H9 (cell line): ENCODE data around the gene RGS14. TPM values are rescaled to one million over a fixed set of nuclear protein-coding genes. Genes with fewer than 3 reads are reported as not detected.

Source experiments
- DNase-seq: peaks from one replicate; pipeline ENCODE4 v3.0.0-alpha.2; 2017
- H2AFZ ChIP-seq: one replicate; pipeline ENCODE4 v1.6.1; 2013; ENCODE audit warnings: mild to moderate bottlenecking, low read length, control low read depth, moderate library complexity
- H2AK5ac ChIP-seq: 2 replicates; pipeline ENCODE4 v1.6.1; 2013; ENCODE audit warnings: low read length, control low read depth, mixed read lengths; ENCODE audit not compliant: insufficient read length
- H2BK120ac ChIP-seq: one replicate; pipeline ENCODE4 v1.6.1; 2013; ENCODE audit warnings: low read depth, mild to moderate bottlenecking, low read length, control low read depth, inconsistent platforms; ENCODE audit not compliant: poor library complexity, severe bottlenecking
- H2BK12ac ChIP-seq: 2 replicates; pipeline ENCODE4 v1.6.1; 2013; ENCODE audit warnings: low read length, control low read depth, mixed read lengths, low read depth; ENCODE audit not compliant: insufficient read length
- H2BK15ac ChIP-seq: 2 replicates; pipeline ENCODE4 v1.6.1; 2013; ENCODE audit warnings: low read depth, low read length, control low read depth
- H2BK20ac ChIP-seq: one replicate; pipeline ENCODE4 v1.6.1; 2013; ENCODE audit warnings: low read depth, mild to moderate bottlenecking, low read length, control low read depth, inconsistent platforms; ENCODE audit not compliant: poor library complexity, severe bottlenecking
- H2BK5ac ChIP-seq: 2 replicates; pipeline ENCODE4 v1.6.1; 2013; ENCODE audit warnings: low read length, control low read depth, mixed read lengths; ENCODE audit not compliant: insufficient read length
- H3K14ac ChIP-seq: 2 replicates; pipeline ENCODE4 v1.6.1; 2013; ENCODE audit warnings: low read length, control low read depth; ENCODE audit not compliant: insufficient read depth
- H3K18ac ChIP-seq: 2 replicates; pipeline ENCODE4 v1.6.1; 2013; ENCODE audit warnings: low read depth, mild to moderate bottlenecking, mixed read lengths, low read length, control low read depth; ENCODE audit not compliant: insufficient read length
- H3K23ac ChIP-seq: 2 replicates; pipeline ENCODE4 v1.6.1; 2013; ENCODE audit warnings: low read length, control low read depth, mixed read lengths, low read depth; ENCODE audit not compliant: insufficient read length
- H3K23me2 ChIP-seq: 2 replicates; pipeline ENCODE4 v1.6.1; 2013; ENCODE audit warnings: low read depth, mild to moderate bottlenecking, mixed read lengths, low read length, control low read depth; ENCODE audit not compliant: insufficient read length, poor library complexity, severe bottlenecking
- H3K27ac ChIP-seq: 2 replicates; pipeline ENCODE4 v1.5.1; 2013; ENCODE audit warnings: low read length, control low read depth, mixed read lengths, low read depth; ENCODE audit not compliant: insufficient read length
- H3K27me3 ChIP-seq: 2 replicates; pipeline ENCODE4 v1.6.1; 2013; ENCODE audit warnings: low read length, control low read depth, inconsistent platforms; ENCODE audit not compliant: insufficient read depth
- H3K4ac ChIP-seq: 2 replicates; pipeline ENCODE4 v1.6.1; 2013; ENCODE audit warnings: low read depth, mild to moderate bottlenecking, control low read depth, inconsistent platforms, low read length, moderate library complexity
- H3K4me1 ChIP-seq: 2 replicates; pipeline ENCODE4 v1.6.1; 2013; ENCODE audit warnings: low read length, control low read depth, inconsistent platforms; ENCODE audit not compliant: insufficient read depth
- H3K4me2 ChIP-seq: 2 replicates; pipeline ENCODE4 v1.6.1; 2013; ENCODE audit warnings: low read length, control low read depth, mixed read lengths; ENCODE audit not compliant: insufficient read length, insufficient read depth
- H3K56ac ChIP-seq: 2 replicates; pipeline ENCODE4 v1.6.1; 2013; ENCODE audit warnings: low read depth, mild to moderate bottlenecking, mixed read lengths, low read length, control low read depth; ENCODE audit not compliant: insufficient read length
- H3K79me1 ChIP-seq: 2 replicates; pipeline ENCODE4 v1.6.1; 2013; ENCODE audit warnings: low read depth, mild to moderate bottlenecking, moderate library complexity, low read length, control low read depth, inconsistent platforms; ENCODE audit not compliant: insufficient read depth, poor library complexity, severe bottlenecking
- H3K79me2 ChIP-seq: 2 replicates; pipeline ENCODE4 v1.6.1; 2013; ENCODE audit warnings: low read length, control low read depth, inconsistent platforms; ENCODE audit not compliant: insufficient read depth
- H3K9ac ChIP-seq: 2 replicates; pipeline ENCODE4 v1.6.1; 2013; ENCODE audit warnings: low read length, control low read depth, mixed read lengths; ENCODE audit not compliant: insufficient read length; ENCODE audit errors: extremely low read depth
- H3K9me3 ChIP-seq: one replicate; pipeline ENCODE4 v1.6.1; 2013; ENCODE audit warnings: low read depth, low read length, inconsistent platforms; ENCODE audit not compliant: control insufficient read depth
- H3T11ph ChIP-seq: one replicate; pipeline ENCODE4 v1.6.1; 2013; ENCODE audit warnings: mild to moderate bottlenecking, low read length, control low read depth, inconsistent platforms
- H4K20me1 ChIP-seq: one replicate; pipeline ENCODE4 v1.6.1; 2013; ENCODE audit not compliant: control insufficient read depth, insufficient read length, insufficient read depth
- H4K5ac ChIP-seq: 2 replicates; pipeline ENCODE4 v1.6.1; 2013; ENCODE audit warnings: low read depth, mild to moderate bottlenecking, mixed read lengths, low read length, control low read depth; ENCODE audit not compliant: insufficient read length
- H4K8ac ChIP-seq: replicated peaks from 2 replicates; pipeline ENCODE4 v1.6.1; 2013; ENCODE audit warnings: low read length, control low read depth, mixed read lengths, low read depth; ENCODE audit not compliant: insufficient read length
- H4K91ac ChIP-seq: 2 replicates; pipeline ENCODE4 v1.6.1; 2013; ENCODE audit warnings: low read depth, mild to moderate bottlenecking, moderate library complexity, mixed read lengths, low read length, control low read depth; ENCODE audit not compliant: insufficient read length
- H3K27ac Mint-ChIP-seq, 3 experiments: 2 replicates in 2 of 3; 3 replicates in 1 of 3; pipeline ENCODE4 v1.8.0; 2020 to 2021; ENCODE audit warnings: mixed read lengths in 3 of 3, mild to moderate bottlenecking in 1 of 3, moderate library complexity in 1 of 3
- H3K27me3 Mint-ChIP-seq: 2 replicates; pipeline ENCODE4 v1.8.0; 2021; ENCODE audit warnings: low read depth, mild to moderate bottlenecking, moderate library complexity, mixed read lengths
- H3K36me3 Mint-ChIP-seq, 3 experiments: 2 replicates in 2 of 3; 3 replicates in 1 of 3; pipeline ENCODE4 v1.8.0; 2020 to 2021; ENCODE audit warnings: low read depth in 3 of 3, mixed read lengths in 3 of 3; ENCODE audit not compliant: insufficient read depth in 1 of 3
- H3K4me1 Mint-ChIP-seq, 2 experiments: 2 replicates each; pipeline ENCODE4 v1.8.0; 2020; ENCODE audit warnings: mixed read lengths in 2 of 2
- H3K4me3 Mint-ChIP-seq, 2 experiments: 2 replicates in 1 of 2; 3 replicates in 1 of 2; pipeline ENCODE4 v1.8.0; 2020 to 2021; ENCODE audit warnings: mild to moderate bottlenecking in 2 of 2, mixed read lengths in 2 of 2, moderate library complexity in 1 of 2
- H3K9me3 Mint-ChIP-seq, 2 experiments: 2 replicates in 1 of 2; 3 replicates in 1 of 2; pipeline ENCODE4 v1.8.0; 2020; ENCODE audit warnings: mild to moderate bottlenecking in 2 of 2, mixed read lengths in 2 of 2, moderate library complexity in 1 of 2
- CTCF ChIP-seq: fragments of 200-600 bp; sonication (generic); conservative IDR thresholded peaks from 3 replicates; pipeline ENCODE4 v1.8.0; 2021; ENCODE audit warnings: antibody characterized with exemption, mild to moderate bottlenecking
- WGBS: extraction: QIAGEN DNeasy Blood & Tissue Kit; methylation state at CpG from one replicate; pipeline ENCODE4 v1.1.7; 2013; ENCODE audit warnings: missing lambda C conversion rate, low lambda C conversion rate, mixed read lengths; ENCODE audit not compliant: insufficient read length; ENCODE audit errors: extremely low coverage; 5-methylcytosine and 5-hydroxymethylcytosine counted together
- total RNA-seq: library from RNA; stranded (reverse); gene quantifications from 2 replicates; pipeline ENCODE4 v1.2.1, GENCODE V29; 2021

Gene RGS14
- total RNA-seq, 1 experiment from 2014 or later, result 12.3 TPM

DNA sequence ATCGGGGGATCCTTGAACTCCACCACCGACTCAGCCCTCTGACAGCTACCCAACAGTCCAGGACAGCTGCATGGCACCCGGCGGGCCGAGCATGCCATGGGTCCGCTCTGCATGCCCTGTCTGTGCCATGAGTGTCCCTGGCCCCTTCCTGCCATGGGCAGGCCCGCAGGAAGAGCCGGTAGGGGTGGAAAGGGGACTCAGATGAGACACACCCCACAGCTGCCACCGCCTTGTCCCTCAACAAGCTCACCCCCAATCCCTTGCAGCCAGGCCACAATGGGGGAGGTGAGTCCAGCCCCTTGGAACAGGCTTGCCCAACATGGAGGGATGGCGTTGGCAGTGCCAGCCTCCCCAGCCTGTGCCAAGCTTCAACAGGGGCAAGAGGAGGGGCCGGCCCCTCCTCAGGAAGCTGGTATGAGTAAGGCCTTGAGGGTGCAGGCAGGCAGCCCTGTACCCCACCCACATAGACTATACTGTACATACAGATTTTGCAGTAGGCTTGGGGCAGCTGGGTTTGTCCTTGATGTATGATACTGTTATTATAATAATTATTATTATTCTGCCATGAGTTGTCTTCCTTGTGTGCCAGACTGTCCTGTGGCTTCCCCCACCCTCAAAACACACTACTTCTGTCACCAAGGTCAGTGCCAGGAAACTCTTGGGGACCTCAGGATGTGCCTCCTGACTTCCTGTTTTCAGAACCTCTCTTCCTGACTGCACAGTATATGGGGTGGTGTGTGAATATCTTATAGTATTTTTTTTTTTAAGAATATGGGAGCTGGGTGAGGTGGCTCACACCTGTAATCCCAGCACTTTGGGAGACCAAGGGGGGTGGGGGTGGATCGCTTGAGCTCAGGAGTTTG lies 14.5 kb downstream of the RGS14 start:
- no peak overlapping the region for H4K91ac ChIP-seq
- H4K5ac ChIP-seq, result no peak overlapping the region
- H3K9ac ChIP-seq, result no peak overlapping the region
- H3K23me2 ChIP-seq, result peaks cover 10% of the 10 kb centered on the region
- no peak overlapping the region for H4K8ac ChIP-seq
- Mint-ChIP-seq H3K9me3 (no peaks in the 10 kb centered on the region; a peak in 1 of 5 replicates), H3K27me3 (peaks cover 15% of the 10 kb centered on the region), H3K4me1 (peaks cover 31 to 56% of the 10 kb centered on the region in 2 experiments), H3K36me3 (peaks cover 8 to 22% (median 8%) of the 10 kb centered on the region in 3 experiments), H3K27ac (no peak overlapping the region), H3K4me3 (peak overlapping the region in 1 of 2 experiments; percentile 35; a peak in 2 of 5 replicates)
- no peak overlapping the region for H3K56ac ChIP-seq
- H2AFZ ChIP-seq, result no peak overlapping the region
- no CpG with 5 or more reads among the region's 12 CpGs for WGBS
- no peak overlapping the region for H2BK12ac ChIP-seq
- no peak overlapping the region for H2AK5ac ChIP-seq
- H3K23ac ChIP-seq, result no peak overlapping the region
- H3K18ac ChIP-seq, result no peak overlapping the region
- H4K20me1 ChIP-seq, result no peaks in the 10 kb centered on the region
- no peak for DNase-seq
- H2BK5ac ChIP-seq, result no peak overlapping the region
- H3K4ac ChIP-seq, result no peak overlapping the region
- no peak overlapping the region for H2BK15ac ChIP-seq
- no peaks in the 10 kb centered on the region; the same call in 1 of the 2 replicates for H3K27me3 ChIP-seq
- H2BK120ac ChIP-seq, result no peak overlapping the region
- no peak overlapping the region for H3K14ac ChIP-seq
- no peaks in the 10 kb centered on the region for H3K79me2 ChIP-seq
- H3K4me2 ChIP-seq, result no peak overlapping the region
- H3K27ac ChIP-seq, result no peak overlapping the region
- no peaks in the 10 kb centered on the region for H3K79me1 ChIP-seq
- peaks cover 6% of the 10 kb centered on the region; the same call in 1 of the 2 replicates for H3K4me1 ChIP-seq
- no peak overlapping the region for H2BK20ac ChIP-seq
- no peak overlapping the region for H3T11ph ChIP-seq
- TF ChIP-seq CTCF, result no peak
- H3K9me3 ChIP-seq, result no peaks in the 10 kb centered on the region
